Caco-2 (cell line): ENCODE results near the gene NCCRP1. TPM values are rescaled to one million over a fixed set of nuclear protein-coding genes. Genes with fewer than 3 reads are reported as not detected.

ENCODE experiments used
- BruUV-seq: library from RNA; stranded (reverse); fragments of 400-500 nt; replicated peaks from 2 replicates; lab custom pipeline; 2021; lab: Mats Ljungman, UMichigan
- CTCF ChIA-PET: fragments of 300-600 bp; sonication (Branson Sonifier 250); formaldehyde crosslinking; loops from one replicate; lab custom pipeline; 2022; ENCODE audit warnings: antibody characterized with exemption; lab: Charles Lee
- POLR2A ChIA-PET: fragments of 300-600 bp; sonication (Branson Sonifier 250); formaldehyde crosslinking; loops from one replicate; lab custom pipeline; 2022; ENCODE audit warnings: antibody characterized with exemption; lab: Charles Lee
- DNase-seq, 2 experiments: peaks; one replicate each; pipeline versions ENCODE4 v3.0.0 to v3.0.0-alpha.2; 2020 to 2022
- H3K27me3 ChIP-seq: replicated peaks from 2 replicates; pipeline ENCODE4 v1.6.0; 2011; ENCODE audit warnings: low read length; ENCODE audit not compliant: control insufficient read depth, insufficient read depth
- H3K36me3 ChIP-seq: 2 replicates; pipeline ENCODE4 v1.5.1; 2011; ENCODE audit warnings: low read length; ENCODE audit not compliant: control insufficient read depth, insufficient read depth
- H3K4me1 ChIP-seq: fragments of 250-450 bp; sonication (Bioruptor Pico); 2 replicates; pipeline ENCODE4 v1.5.1; 2020; ENCODE audit warnings: mild to moderate bottlenecking
- H3K4me3 ChIP-seq: 2 replicates; pipeline ENCODE4 v1.5.1; 2011; ENCODE audit warnings: low read depth, mild to moderate bottlenecking, control low read depth, low read length
- H3K9me3 ChIP-seq: fragments of 250-450 bp; sonication (Bioruptor Pico); 2 replicates; pipeline ENCODE4 v1.5.1; 2020; ENCODE audit warnings: mild to moderate bottlenecking, moderate library complexity
- H3K27ac Mint-ChIP-seq: one replicate; pipeline ENCODE4 v1.8.0; 2022; ENCODE audit warnings: mixed read lengths; ENCODE audit not compliant: unreplicated experiment
- H3K27me3 Mint-ChIP-seq: one replicate; pipeline ENCODE4 v1.8.0; 2022; ENCODE audit warnings: mixed read lengths; ENCODE audit not compliant: insufficient read depth, unreplicated experiment
- H3K36me3 Mint-ChIP-seq: one replicate; pipeline ENCODE4 v1.8.0; 2022; ENCODE audit warnings: mild to moderate bottlenecking, mixed read lengths; ENCODE audit not compliant: insufficient read depth, unreplicated experiment
- H3K4me1 Mint-ChIP-seq: one replicate; pipeline ENCODE4 v1.8.0; 2022; ENCODE audit warnings: low read depth, mixed read lengths; ENCODE audit not compliant: unreplicated experiment
- H3K4me3 Mint-ChIP-seq: one replicate; pipeline ENCODE4 v1.8.0; 2022; ENCODE audit warnings: mild to moderate bottlenecking, moderate library complexity, mixed read lengths; ENCODE audit not compliant: unreplicated experiment
- H3K9me3 Mint-ChIP-seq: one replicate; pipeline ENCODE4 v1.8.0; 2022; ENCODE audit warnings: mixed read lengths; ENCODE audit not compliant: unreplicated experiment
- intact Hi-C: fragments of 100-400 bp; cut with micrococcal nuclease; formaldehyde crosslinking; loops from one replicate; pipeline ENCODE4 v1.10.0; 2022; ENCODE audit not compliant: unreplicated experiment
- total RNA-seq: library from RNA; stranded (reverse); gene quantifications from 2 replicates; pipeline ENCODE4 v1.2.3, GENCODE V29; 2022
- TF ChIP-seq, protein P1 (sequence below), 2 experiments: fragments of 200-600 bp in 1 of 2; IDR thresholded peaks; 1 replicate in 1 of 2; 2 replicates in 1 of 2; pipeline versions ENCODE4 v1.5.1 to v1.8.0; 2011 to 2022; ENCODE audit warnings: antibody characterized with exemption in 1 of 2, control low read depth in 1 of 2, inconsistent platforms in 1 of 2, low read depth in 1 of 2, low read length in 1 of 2, mild to moderate bottlenecking in 1 of 2, moderate library complexity in 1 of 2; ENCODE audit not compliant: insufficient read depth in 1 of 2, severe bottlenecking in 1 of 2, unreplicated experiment in 1 of 2

The NCCRP1 gene
- total RNA-seq, 1 experiment from 2014 or later, result 0.39 TPM

DNA sequence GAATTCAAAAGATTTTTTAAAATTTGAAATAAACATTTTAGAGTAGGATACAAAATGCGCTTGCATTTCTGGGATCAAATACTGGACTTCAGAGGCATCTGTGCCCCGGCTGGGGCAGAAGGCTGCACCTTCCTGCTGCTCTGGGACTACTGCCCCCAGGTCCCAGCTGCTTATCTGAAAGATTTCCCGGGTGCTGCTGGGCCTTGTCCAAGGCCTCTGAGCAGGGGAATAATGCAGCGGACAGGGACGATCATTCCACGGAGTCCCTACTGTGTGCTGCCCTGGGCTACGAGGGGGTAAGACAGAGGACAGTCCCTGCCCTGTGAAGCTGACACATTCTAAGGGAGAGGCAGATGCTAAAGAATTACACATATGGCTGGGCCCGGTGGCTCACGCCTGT lies 33.1 kb upstream of the NCCRP1 start:
- DNase-seq, result no peak
- Histone ChIP-seq H3K4me3 (no peak overlapping the region), H3K9me3 (no peaks in the 10 kb centered on the region), H3K4me1 (peaks cover 42% of the 10 kb centered on the region), H3K36me3 (peaks cover 2% of the 10 kb centered on the region; the same call in 1 of the 2 replicates), H3K27me3 (no peaks in the 10 kb centered on the region)
- no peak overlapping the region for H3K27ac Mint-ChIP-seq
- CTCF ChIA-PET, result no interaction called here
- H3K9me3 Mint-ChIP-seq, result no peaks in the 10 kb centered on the region
- no peak overlapping the region for H3K4me3 Mint-ChIP-seq
- intact Hi-C loops, result no loop called here
- peaks cover 41% of the 10 kb centered on the region for H3K4me1 Mint-ChIP-seq
- peaks cover 34% of the 10 kb centered on the region for H3K36me3 Mint-ChIP-seq
- POLR2A ChIA-PET, result no interaction called here
- BruUV-seq, result no TSS peak
- no peaks in the 10 kb centered on the region for H3K27me3 Mint-ChIP-seq
- TF ChIP-seq, protein P1, sequence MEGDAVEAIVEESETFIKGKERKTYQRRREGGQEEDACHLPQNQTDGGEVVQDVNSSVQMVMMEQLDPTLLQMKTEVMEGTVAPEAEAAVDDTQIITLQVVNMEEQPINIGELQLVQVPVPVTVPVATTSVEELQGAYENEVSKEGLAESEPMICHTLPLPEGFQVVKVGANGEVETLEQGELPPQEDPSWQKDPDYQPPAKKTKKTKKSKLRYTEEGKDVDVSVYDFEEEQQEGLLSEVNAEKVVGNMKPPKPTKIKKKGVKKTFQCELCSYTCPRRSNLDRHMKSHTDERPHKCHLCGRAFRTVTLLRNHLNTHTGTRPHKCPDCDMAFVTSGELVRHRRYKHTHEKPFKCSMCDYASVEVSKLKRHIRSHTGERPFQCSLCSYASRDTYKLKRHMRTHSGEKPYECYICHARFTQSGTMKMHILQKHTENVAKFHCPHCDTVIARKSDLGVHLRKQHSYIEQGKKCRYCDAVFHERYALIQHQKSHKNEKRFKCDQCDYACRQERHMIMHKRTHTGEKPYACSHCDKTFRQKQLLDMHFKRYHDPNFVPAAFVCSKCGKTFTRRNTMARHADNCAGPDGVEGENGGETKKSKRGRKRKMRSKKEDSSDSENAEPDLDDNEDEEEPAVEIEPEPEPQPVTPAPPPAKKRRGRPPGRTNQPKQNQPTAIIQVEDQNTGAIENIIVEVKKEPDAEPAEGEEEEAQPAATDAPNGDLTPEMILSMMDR (IDR thresholded peaks at IDR 0.05; ENCODE audit: insufficient read depth in 1 of 2, low read depth in 1 of 2, low read length in 1 of 2, severe bottlenecking in 1 of 2, unreplicated experiment in 1 of 2), result no peak

DNA sequence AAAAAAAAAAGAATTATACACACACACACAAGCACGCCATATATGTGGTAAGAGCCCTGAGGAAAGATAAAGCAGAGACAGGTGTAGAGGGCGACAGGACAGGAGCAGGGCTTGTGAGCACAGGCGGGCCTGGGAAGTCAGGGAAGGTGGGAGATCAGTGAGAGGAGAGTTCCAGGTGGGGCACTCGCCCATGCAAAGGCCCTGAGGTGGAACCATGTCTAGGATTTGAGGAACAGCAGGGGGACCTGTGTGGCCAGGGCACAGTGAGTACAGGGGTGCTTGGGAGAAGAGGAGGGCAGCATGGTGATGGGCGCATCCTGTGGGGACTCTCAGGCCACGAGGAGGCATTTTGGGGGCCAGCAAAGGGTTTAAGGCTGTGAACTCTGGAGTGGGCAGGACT lies 32.5 kb upstream of the NCCRP1 start:
- H3K27me3 Mint-ChIP-seq, result no peaks in the 10 kb centered on the region
- no peak for DNase-seq
- H3K4me1 ChIP-seq, result peaks cover 36% of the 10 kb centered on the region
- ChIA-PET CTCF (interaction anchor here (0.9 kb wide), 1 partner anchor 42 kb away, joined by 3 read pairs; no protein-coding TSS in a partner anchor), POLR2A (no interaction called here)
- BruUV-seq, result no TSS peak
- H3K36me3 ChIP-seq, result peaks cover 2% of the 10 kb centered on the region; the same call in 1 of the 2 replicates
- no peak overlapping the region for H3K4me3 ChIP-seq
- intact Hi-C loops, result no loop called here
- H3K4me1 Mint-ChIP-seq, result peaks cover 34% of the 10 kb centered on the region
- TF ChIP-seq, protein P1 (IDR thresholded peaks at IDR 0.05; ENCODE audit: insufficient read depth in 1 of 2, low read depth in 1 of 2, low read length in 1 of 2, severe bottlenecking in 1 of 2, unreplicated experiment in 1 of 2), result no peak
- H3K9me3 ChIP-seq, result no peaks in the 10 kb centered on the region
- no peaks in the 10 kb centered on the region for H3K27me3 ChIP-seq
- H3K9me3 Mint-ChIP-seq, result no peaks in the 10 kb centered on the region
- peak overlapping the region; percentile 75 for H3K27ac Mint-ChIP-seq
- peaks cover 40% of the 10 kb centered on the region for H3K36me3 Mint-ChIP-seq
- H3K4me3 Mint-ChIP-seq, result no peak overlapping the region

DNA sequence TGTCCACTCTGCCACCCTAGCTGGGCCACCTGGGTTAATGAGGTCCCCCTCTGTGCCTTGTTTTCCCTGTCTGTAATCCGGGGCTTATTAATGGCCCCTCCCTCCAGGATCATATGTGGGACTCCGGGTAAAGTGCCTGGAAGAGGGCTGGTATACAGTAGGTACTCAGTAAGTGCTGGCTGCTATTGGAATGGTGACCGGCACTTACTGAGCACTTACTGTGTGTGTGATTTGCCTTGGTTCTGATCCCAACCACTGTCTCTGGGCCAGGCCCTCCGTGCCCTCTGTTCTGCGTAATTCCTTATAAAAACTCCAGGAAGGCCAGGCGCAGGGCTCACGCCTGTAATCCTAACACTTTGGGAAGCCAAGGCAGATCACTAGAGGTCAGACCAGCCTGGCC lies 30.9 kb upstream of the NCCRP1 start:
- Histone ChIP-seq H3K4me3 (no peak overlapping the region), H3K4me1 (peaks cover 24% of the 10 kb centered on the region), H3K36me3 (peaks cover 1% of the 10 kb centered on the region; the same call in 1 of the 2 replicates), H3K27me3 (no peaks in the 10 kb centered on the region), H3K9me3 (no peaks in the 10 kb centered on the region)
- no TSS peak for BruUV-seq
- Mint-ChIP-seq H3K4me3 (no peak overlapping the region), H3K27ac (no peak overlapping the region), H3K9me3 (no peaks in the 10 kb centered on the region), H3K36me3 (peaks cover 51% of the 10 kb centered on the region), H3K27me3 (no peaks in the 10 kb centered on the region), H3K4me1 (peaks cover 24% of the 10 kb centered on the region)
- ChIA-PET CTCF (interaction anchor here (0.5 to 1.1 kb wide), 3 partner anchors 18 to 125 kb away, joined by 3 to 4 read pairs (median 4); no protein-coding TSS in a partner anchor), POLR2A (no interaction called here)
- TF ChIP-seq, protein P1 (IDR thresholded peaks at IDR 0.05; ENCODE audit: insufficient read depth in 1 of 2, low read depth in 1 of 2, low read length in 1 of 2, severe bottlenecking in 1 of 2, unreplicated experiment in 1 of 2), result no peak
- no peak for DNase-seq
- intact Hi-C loops, result no loop called here
